ENCODE results near the gene HEG1.

The HEG1 gene

GRCh38 chr3:125068265-125068664 is 12.5 kb upstream of the HEG1 start:
- Histone ChIP-seq H3K9ac (ENCODE audit: low read depth, low read length) (no peak overlapping the region), H3K4me3 (ENCODE audit: low read depth, low read length) (no peak overlapping the region), H3K9me3 (ENCODE audit: control insufficient read depth, insufficient read depth, low read length) (no peaks in the 10 kb centered on the region), H3K4me1 (ENCODE audit: control insufficient read depth, insufficient read depth, low read length) (no peaks in the 10 kb centered on the region), H3K36me3 (ENCODE audit: control insufficient read depth, insufficient read depth, low read length) (no peaks in the 10 kb centered on the region), H3K27me3 (ENCODE audit: control insufficient read depth, insufficient read depth, low read length) (no peaks in the 10 kb centered on the region)

GRCh38 chr3:125067225-125067624 is 11.4 kb upstream of the HEG1 start:
- no peaks in the 10 kb centered on the region for H3K4me1 ChIP-seq (ENCODE audit: control insufficient read depth, insufficient read depth, low read length)
- no peak overlapping the region for H3K9ac ChIP-seq (ENCODE audit: low read depth, low read length)

GRCh38 chr3:125062904-125063618 is 7.3 kb upstream of the HEG1 start:
- Histone ChIP-seq H3K4me3 (ENCODE audit: low read depth, low read length) (no peak overlapping the region), H3K36me3 (ENCODE audit: control insufficient read depth, insufficient read depth, low read length) (no peaks in the 10 kb centered on the region), H3K4me1 (ENCODE audit: control insufficient read depth, insufficient read depth, low read length) (peaks cover 4% of the 10 kb centered on the region), H3K9ac (ENCODE audit: low read depth, low read length) (no peak overlapping the region), H3K27me3 (ENCODE audit: control insufficient read depth, insufficient read depth, low read length) (peaks cover 20% of the 10 kb centered on the region), H3K9me3 (ENCODE audit: control insufficient read depth, insufficient read depth, low read length) (no peaks in the 10 kb centered on the region)

More at GRCh38 chr3:125067225-125067624, 11.4 kb upstream of the HEG1 start:
- Histone ChIP-seq H3K9me3 (ENCODE audit: control insufficient read depth, insufficient read depth, low read length) (no peaks in the 10 kb centered on the region), H3K27me3 (ENCODE audit: control insufficient read depth, insufficient read depth, low read length) (no peaks in the 10 kb centered on the region), H3K4me3 (ENCODE audit: low read depth, low read length) (no peak overlapping the region), H3K36me3 (ENCODE audit: control insufficient read depth, insufficient read depth, low read length) (no peaks in the 10 kb centered on the region)

GRCh38 chr3:125061646-125062045 is 5.8 kb upstream of the HEG1 start:
- Histone ChIP-seq H3K9ac (ENCODE audit: low read depth, low read length) (no peak overlapping the region), H3K4me1 (ENCODE audit: control insufficient read depth, insufficient read depth, low read length) (peaks cover 6% of the 10 kb centered on the region), H3K4me3 (ENCODE audit: low read depth, low read length) (no peak overlapping the region)

GRCh38 chr3:125061170-125061569 is 5.4 kb upstream of the HEG1 start:
- no peak overlapping the region for H3K4me3 ChIP-seq (ENCODE audit: low read depth, low read length)
- H3K9me3 ChIP-seq (ENCODE audit: control insufficient read depth, insufficient read depth, low read length): no peaks in the 10 kb centered on the region
- H3K27me3 ChIP-seq (ENCODE audit: control insufficient read depth, insufficient read depth, low read length): peaks cover 39% of the 10 kb centered on the region
- H3K9ac ChIP-seq (ENCODE audit: low read depth, low read length): no peak overlapping the region
- peaks cover 9% of the 10 kb centered on the region for H3K4me1 ChIP-seq (ENCODE audit: control insufficient read depth, insufficient read depth, low read length)
- H3K36me3 ChIP-seq (ENCODE audit: control insufficient read depth, insufficient read depth, low read length): no peaks in the 10 kb centered on the region

More at GRCh38 chr3:125061646-125062045, 5.8 kb upstream of the HEG1 start:
- Histone ChIP-seq H3K9me3 (ENCODE audit: control insufficient read depth, insufficient read depth, low read length) (no peaks in the 10 kb centered on the region), H3K36me3 (ENCODE audit: control insufficient read depth, insufficient read depth, low read length) (no peaks in the 10 kb centered on the region), H3K27me3 (ENCODE audit: control insufficient read depth, insufficient read depth, low read length) (peaks cover 34% of the 10 kb centered on the region)

GRCh38 chr3:125059488-125060245 is 3.9 kb upstream of the HEG1 start:
- no peak overlapping the region for H3K9ac ChIP-seq (ENCODE audit: low read depth, low read length)
- no peaks in the 10 kb centered on the region for H3K9me3 ChIP-seq (ENCODE audit: control insufficient read depth, insufficient read depth, low read length)
- H3K4me3 ChIP-seq (ENCODE audit: low read depth, low read length): no peak overlapping the region
- no peaks in the 10 kb centered on the region for H3K36me3 ChIP-seq (ENCODE audit: control insufficient read depth, insufficient read depth, low read length)
- peaks cover 45% of the 10 kb centered on the region for H3K27me3 ChIP-seq (ENCODE audit: control insufficient read depth, insufficient read depth, low read length)
- H3K4me1 ChIP-seq (ENCODE audit: control insufficient read depth, insufficient read depth, low read length): peaks cover 12% of the 10 kb centered on the region

- Histone ChIP-seq H3K9ac (ENCODE audit: low read depth, low read length) (no peak overlapping the region), H3K9me3 (ENCODE audit: control insufficient read depth, insufficient read depth, low read length) (no peaks in the 10 kb centered on the region), H3K4me1 (ENCODE audit: control insufficient read depth, insufficient read depth, low read length) (peaks cover 16% of the 10 kb centered on the region), H3K4me3 (ENCODE audit: low read depth, low read length) (no peak overlapping the region), H3K27me3 (ENCODE audit: control insufficient read depth, insufficient read depth, low read length) (peaks cover 50% of the 10 kb centered on the region), H3K36me3 (ENCODE audit: control insufficient read depth, insufficient read depth, low read length) (no peaks in the 10 kb centered on the region)
These were observed 3.2 kb upstream of the HEG1 start for GRCh38 chr3:125058959-125059358.

GRCh38 chr3:125058529-125058928 is 2.7 kb upstream of the HEG1 start:
- H3K4me1 ChIP-seq (ENCODE audit: control insufficient read depth, insufficient read depth, low read length): peaks cover 16% of the 10 kb centered on the region
- no peak overlapping the region for H3K4me3 ChIP-seq (ENCODE audit: low read depth, low read length)
- H3K27me3 ChIP-seq (ENCODE audit: control insufficient read depth, insufficient read depth, low read length): peaks cover 54% of the 10 kb centered on the region
- H3K9me3 ChIP-seq (ENCODE audit: control insufficient read depth, insufficient read depth, low read length): no peaks in the 10 kb centered on the region
- no peaks in the 10 kb centered on the region for H3K36me3 ChIP-seq (ENCODE audit: control insufficient read depth, insufficient read depth, low read length)
- H3K9ac ChIP-seq (ENCODE audit: low read depth, low read length): no peak overlapping the region

GRCh38 chr3:125057186-125057850 is 1.5 kb upstream of the HEG1 start:
- Histone ChIP-seq H3K36me3 (ENCODE audit: control insufficient read depth, insufficient read depth, low read length) (no peaks in the 10 kb centered on the region), H3K9ac (ENCODE audit: low read depth, low read length) (no peak overlapping the region), H3K4me1 (ENCODE audit: control insufficient read depth, insufficient read depth, low read length) (peaks cover 21% of the 10 kb centered on the region)

GRCh38 chr3:125055331-125055912 is 375 bp downstream of the HEG1 start:
- Histone ChIP-seq H3K4me1 (ENCODE audit: control insufficient read depth, insufficient read depth, low read length) (peaks cover 37% of the 10 kb centered on the region), H3K27me3 (ENCODE audit: control insufficient read depth, insufficient read depth, low read length) (peaks cover 54% of the 10 kb centered on the region), H3K36me3 (ENCODE audit: control insufficient read depth, insufficient read depth, low read length) (no peaks in the 10 kb centered on the region), H3K9me3 (ENCODE audit: control insufficient read depth, insufficient read depth, low read length) (no peaks in the 10 kb centered on the region), H3K9ac (ENCODE audit: low read depth, low read length) (no peak overlapping the region), H3K4me3 (ENCODE audit: low read depth, low read length) (peak overlapping the region; percentile 64)

More at GRCh38 chr3:125057186-125057850, 1.5 kb upstream of the HEG1 start:
- no peaks in the 10 kb centered on the region for H3K9me3 ChIP-seq (ENCODE audit: control insufficient read depth, insufficient read depth, low read length)
- H3K27me3 ChIP-seq (ENCODE audit: control insufficient read depth, insufficient read depth, low read length): peaks cover 55% of the 10 kb centered on the region
- no peak overlapping the region for H3K4me3 ChIP-seq (ENCODE audit: low read depth, low read length)

- peaks cover 37% of the 10 kb centered on the region for H3K4me1 ChIP-seq (ENCODE audit: control insufficient read depth, insufficient read depth, low read length)
- peaks cover 48% of the 10 kb centered on the region for H3K27me3 ChIP-seq (ENCODE audit: control insufficient read depth, insufficient read depth, low read length)
- no peaks in the 10 kb centered on the region for H3K9me3 ChIP-seq (ENCODE audit: control insufficient read depth, insufficient read depth, low read length)
- peak overlapping the region; percentile 64 for H3K4me3 ChIP-seq (ENCODE audit: low read depth, low read length)
- no peaks in the 10 kb centered on the region for H3K36me3 ChIP-seq (ENCODE audit: control insufficient read depth, insufficient read depth, low read length)
- H3K9ac ChIP-seq (ENCODE audit: low read depth, low read length): no peak overlapping the region
These were observed 1.1 kb downstream of the HEG1 start for GRCh38 chr3:125054449-125055329.
